Nephron (organoid): Measurements from ENCODE around the gene KBTBD13.
"Not testable (repeated sequence)": the region's sequence is repeated elsewhere in the genome, so short reads cannot be mapped to it uniquely, and the experiment has no call there.

Experiments
- H3K27ac Mint-ChIP-seq, 3 experiments: 2 replicates each; pipeline ENCODE4 v1.8.0; 2020; ENCODE audit warnings: mixed read lengths in 3 of 3, mild to moderate bottlenecking in 2 of 3, moderate library complexity in 1 of 3
- H3K27me3 Mint-ChIP-seq: 2 replicates; pipeline ENCODE4 v1.8.0; 2021; ENCODE audit warnings: low read depth, mild to moderate bottlenecking, moderate library complexity, mixed read lengths
- H3K36me3 Mint-ChIP-seq: 2 replicates; pipeline ENCODE4 v1.8.0; 2020; ENCODE audit warnings: low read depth, mixed read lengths
- H3K4me1 Mint-ChIP-seq: 2 replicates; pipeline ENCODE4 v1.8.0; 2020; ENCODE audit warnings: mixed read lengths
- H3K4me3 Mint-ChIP-seq, 3 experiments: 2 replicates each; pipeline ENCODE4 v1.8.0; 2020; ENCODE audit warnings: mild to moderate bottlenecking in 3 of 3, mixed read lengths in 3 of 3, moderate library complexity in 2 of 3
- H3K9me3 Mint-ChIP-seq: 2 replicates; pipeline ENCODE4 v1.8.0; 2020; ENCODE audit warnings: mixed read lengths
- CTCF ChIP-seq, 3 experiments: fragments of 200-600 bp; sonication (generic); IDR thresholded peaks; one replicate each; pipeline ENCODE4 v1.5.0; 2021; ENCODE audit warnings: antibody characterized with exemption in 3 of 3; ENCODE audit not compliant: unreplicated experiment in 3 of 3

KBTBD13 gene

GRCh38 chr15:65092911-65093792 is 16.6 kb downstream of the KBTBD13 start:
- peaks cover 15% of the 10 kb centered on the region for H3K36me3 Mint-ChIP-seq
- peaks cover 30% of the 10 kb centered on the region for H3K4me1 Mint-ChIP-seq
- H3K27me3 Mint-ChIP-seq: no peaks in the 10 kb centered on the region
- no peak for TF ChIP-seq CTCF (IDR thresholded peaks at IDR 0.05; ENCODE audit: unreplicated experiment in 3 of 3)
- H3K27ac Mint-ChIP-seq: peak overlapping the region in 1 of 3 experiments; percentile 17
- H3K9me3 Mint-ChIP-seq: no peaks in the 10 kb centered on the region
- no peak overlapping the region for H3K4me3 Mint-ChIP-seq

- not testable (repeated sequence) for H3K4me3 Mint-ChIP-seq, H3K9me3 Mint-ChIP-seq, H3K27me3 Mint-ChIP-seq, H3K27ac Mint-ChIP-seq
- Mint-ChIP-seq H3K4me1 (peaks cover 26% of the 10 kb centered on the region), H3K36me3 (peaks cover 21% of the 10 kb centered on the region)
Observed at GRCh38 chr15:65093793-65094170, 17.2 kb downstream of the KBTBD13 start.

GRCh38 chr15:65094294-65094995 is 17.9 kb downstream of the KBTBD13 start:
- Mint-ChIP-seq H3K27me3 (no peaks in the 10 kb centered on the region), H3K9me3 (no peaks in the 10 kb centered on the region), H3K27ac (no peak overlapping the region), H3K36me3 (peaks cover 24% of the 10 kb centered on the region), H3K4me3 (no peak overlapping the region), H3K4me1 (peaks cover 20% of the 10 kb centered on the region)
- no peak for TF ChIP-seq CTCF (IDR thresholded peaks at IDR 0.05; ENCODE audit: unreplicated experiment in 3 of 3)

DNA sequence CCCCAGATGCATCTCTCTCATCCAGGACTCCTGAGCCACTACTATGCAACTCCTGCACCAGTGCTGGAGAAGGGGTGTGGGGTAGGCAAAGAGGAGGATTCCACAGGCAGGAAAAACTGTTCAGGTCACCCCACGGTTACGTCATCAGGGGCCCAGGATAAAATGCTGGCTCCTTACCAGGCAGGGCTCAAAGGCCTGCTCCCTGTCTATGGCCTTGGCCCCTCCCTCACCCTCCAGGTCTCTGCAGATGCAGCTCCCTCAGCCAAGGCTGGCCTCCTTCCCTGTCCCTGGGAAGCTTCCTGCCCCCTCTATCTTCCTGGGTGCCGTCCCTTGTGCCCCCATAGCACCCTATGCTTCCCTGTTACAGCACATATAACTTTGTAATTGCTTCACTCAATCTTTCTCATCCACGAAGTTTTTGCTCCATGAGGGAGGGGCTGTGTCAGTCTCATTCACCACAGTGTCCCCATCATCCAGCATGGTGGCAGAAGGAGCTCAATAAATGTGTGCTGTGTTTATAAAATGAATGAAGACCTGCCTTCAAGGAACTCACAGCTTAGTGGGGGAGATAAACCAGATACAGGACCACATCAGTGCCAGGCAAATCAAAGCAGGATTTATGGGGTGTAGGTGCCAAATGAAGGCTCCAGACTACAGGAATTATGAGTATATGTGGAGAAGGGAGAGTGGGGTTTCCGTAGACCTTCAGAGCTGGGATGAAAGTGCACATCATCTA is 18.6 kb downstream of the KBTBD13 start:
- TF ChIP-seq CTCF (IDR thresholded peaks at IDR 0.05; ENCODE audit: unreplicated experiment in 3 of 3): no peak
- Mint-ChIP-seq H3K9me3 (no peaks in the 10 kb centered on the region), H3K27me3 (no peaks in the 10 kb centered on the region), H3K4me3 (no peak overlapping the region), H3K27ac (no peak overlapping the region), H3K36me3 (peaks cover 24% of the 10 kb centered on the region), H3K4me1 (peaks cover 18% of the 10 kb centered on the region)

DNA sequence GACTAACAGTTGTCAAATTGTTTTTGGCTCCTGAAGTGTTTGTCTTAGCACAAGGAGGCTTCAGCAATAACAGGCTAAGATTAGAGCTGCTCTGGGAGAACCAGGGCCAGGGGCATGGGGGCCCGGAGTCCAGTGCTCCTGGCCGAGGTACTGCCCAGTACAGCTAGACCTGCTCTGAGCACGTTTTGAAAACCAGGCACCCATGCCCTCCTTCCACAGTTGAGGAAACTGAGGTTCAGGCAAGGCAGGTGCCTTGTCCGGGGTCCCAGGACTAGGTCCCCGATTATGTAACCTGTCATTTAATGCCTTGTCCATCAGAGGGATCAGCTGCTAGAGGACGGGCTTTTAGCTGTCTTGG is 19.2 kb downstream of the KBTBD13 start:
- TF ChIP-seq CTCF (IDR thresholded peaks at IDR 0.05; ENCODE audit: unreplicated experiment in 3 of 3): no peak
- H3K9me3 Mint-ChIP-seq: no peaks in the 10 kb centered on the region
- H3K27me3 Mint-ChIP-seq: no peaks in the 10 kb centered on the region
- peaks cover 28% of the 10 kb centered on the region for H3K36me3 Mint-ChIP-seq
- H3K27ac Mint-ChIP-seq: no peak overlapping the region
- no peak overlapping the region for H3K4me3 Mint-ChIP-seq
- H3K4me1 Mint-ChIP-seq: peaks cover 18% of the 10 kb centered on the region
